HCT116 (cell line): ENCODE measurements around the gene RFX2. TPM values are rescaled to one million over a fixed set of nuclear protein-coding genes. Genes with fewer than 3 reads are reported as not detected.

Experiments used
- ATAC-seq: fragments of 200-7000 bp; cut with Tn5 transposase; 2 replicates; pipeline ENCODE4 v1.9.1; 2020; ENCODE audit warnings: mild to moderate bottlenecking, moderate library complexity
- BruUV-seq: library from RNA; stranded (reverse); fragments of 400-500 nt; replicated peaks from 2 replicates; lab custom pipeline; 2021; lab: Mats Ljungman, UMichigan
- CTCF ChIA-PET: fragments of 300-600 bp; sonication (Branson Sonifier 250); formaldehyde crosslinking; loops from one replicate; lab custom pipeline; 2021; ENCODE audit warnings: antibody characterized with exemption; lab: Charles Lee
- POLR2A ChIA-PET: fragments of 300-600, 350-600 bp; sonication (Branson Sonifier 250); formaldehyde crosslinking; loops from one replicate; lab custom pipeline; 2021; ENCODE audit warnings: antibody characterized with exemption; lab: Charles Lee
- RAD21 ChIA-PET, 2 experiments: fragments of 300-600 bp; sonication (Branson Sonifier 250); formaldehyde crosslinking; loops; one replicate each; lab custom pipeline; 2023; ENCODE audit warnings: low total read pairs in 2 of 2; ENCODE audit not compliant: uncharacterized antibody in 2 of 2, unreplicated experiment in 2 of 2, low non-redundant PET in 1 of 2; lab: Charles Lee
- DNase-seq: peaks from one replicate; pipeline ENCODE4 v3.0.0-alpha.2; 2010; ENCODE audit warnings: low read depth, low spot score
- H2AFZ ChIP-seq: fragments of 200-600 bp; shearing (Covaris generic), sonication (generic); 2 replicates; pipeline ENCODE4 v1.6.1; 2017; ENCODE audit warnings: low read depth, mixed run types, mixed read lengths, antibody characterized with exemption, low read length; ENCODE audit not compliant: poor library complexity, severe bottlenecking
- H3K27ac ChIP-seq: 2 replicates; pipeline ENCODE4 v1.5.1; 2012; ENCODE audit warnings: low read depth, low read length
- H3K27me3 ChIP-seq: fragments of 200-600 bp; sonication (generic); 2 replicates; pipeline ENCODE4 v1.6.1; 2016; ENCODE audit warnings: mixed run types, low read length, mixed read lengths; ENCODE audit not compliant: insufficient read depth
- H3K36me3 ChIP-seq, 2 experiments: fragments of 200-500 bp in 1 of 2; fragments of 200-600 bp in 1 of 2; sonication (Bioruptor generic) in 1 of 2; sonication (generic) in 1 of 2; 2 replicates each; pipeline versions ENCODE4 v1.5.1 to v1.6.1; 2014 to 2016; ENCODE audit warnings: low read length in 2 of 2, inconsistent platforms in 1 of 2, mixed read lengths in 1 of 2, mixed run types in 1 of 2; ENCODE audit not compliant: insufficient read depth in 2 of 2, control insufficient read depth in 1 of 2
- H3K4me1 ChIP-seq, 2 experiments: fragments of 200-600 bp in 1 of 2; sonication (generic) in 1 of 2; 2 replicates each; pipeline versions ENCODE4 v1.5.1 to v1.6.1; 2012 to 2017; ENCODE audit warnings: low read length in 2 of 2, inconsistent platforms in 1 of 2, mild to moderate bottlenecking in 1 of 2, mixed read lengths in 1 of 2, mixed run types in 1 of 2, moderate library complexity in 1 of 2; ENCODE audit not compliant: insufficient read depth in 2 of 2, control insufficient read depth in 1 of 2
- H3K4me2 ChIP-seq: fragments of 200-600 bp; sonication (generic); 2 replicates; pipeline ENCODE4 v1.6.1; 2017; ENCODE audit warnings: mixed run types, low read length, mixed read lengths
- H3K4me3 ChIP-seq, 2 experiments: fragments of 200-600 bp in 1 of 2; sonication (generic) in 1 of 2; replicated peaks in 1 of 2; 2 replicates each; pipeline ENCODE4 v1.5.1; 2011 to 2016; ENCODE audit warnings: low read length in 2 of 2, control low read depth in 1 of 2, low read depth in 1 of 2, mild to moderate bottlenecking in 1 of 2, mixed read lengths in 1 of 2, mixed run types in 1 of 2
- H3K79me2 ChIP-seq: fragments of 200-600 bp; sonication (generic); 2 replicates; pipeline ENCODE4 v1.6.1; 2017; ENCODE audit warnings: mild to moderate bottlenecking, mixed run types, low read length, moderate library complexity, mixed read lengths; ENCODE audit not compliant: insufficient read depth
- H3K9ac ChIP-seq: fragments of 200-600 bp; sonication (generic); 2 replicates; pipeline ENCODE4 v1.6.1; 2016; ENCODE audit warnings: low read length, mixed read lengths
- H3K9me2 ChIP-seq: fragments of 200-600 bp; sonication (generic), shearing (Covaris generic); 2 replicates; pipeline ENCODE4 v1.6.1; 2017; ENCODE audit warnings: mixed run types, mild to moderate bottlenecking, moderate library complexity; ENCODE audit not compliant: insufficient read depth
- H3K9me3 ChIP-seq, 2 experiments: fragments of 200-500 bp in 1 of 2; fragments of 200-600 bp in 1 of 2; sonication (Bioruptor generic) in 1 of 2; sonication (generic) in 1 of 2; 2 replicates each; pipeline ENCODE4 v1.6.1; 2014 to 2017; ENCODE audit warnings: low read length in 2 of 2, mixed read lengths in 2 of 2, inconsistent platforms in 1 of 2, low read depth in 1 of 2, mild to moderate bottlenecking in 1 of 2, mixed run types in 1 of 2, moderate library complexity in 1 of 2; ENCODE audit not compliant: control insufficient read depth in 1 of 2, insufficient read depth in 1 of 2
- H4K20me1 ChIP-seq: fragments of 200-600 bp; sonication (generic), shearing (Covaris generic); 2 replicates; pipeline ENCODE4 v1.6.1; 2017; ENCODE audit warnings: mixed run types, mild to moderate bottlenecking, moderate library complexity; ENCODE audit not compliant: insufficient read depth
- CBX3 ChIP-seq: IDR thresholded peaks from 2 replicates; pipeline ENCODE4 v1.6.1; 2012; ENCODE audit warnings: low read depth
- CEBPB ChIP-seq: IDR thresholded peaks from 2 replicates; pipeline ENCODE4 v1.6.1; 2012; ENCODE audit warnings: low read depth
- CTCF ChIP-seq, 3 experiments: fragments of 200-600 bp in 1 of 3; sonication (generic) in 1 of 3; IDR thresholded peaks in 2 of 3; conservative IDR thresholded peaks in 1 of 3; 2 replicates each; pipeline ENCODE4 v1.5.1; 2012 to 2017; ENCODE audit warnings: low read depth in 2 of 3, low read length in 2 of 3, antibody characterized with exemption in 1 of 3, borderline replicate concordance in 1 of 3, control low read depth in 1 of 3, mild to moderate bottlenecking in 1 of 3, mixed read lengths in 1 of 3, mixed run types in 1 of 3, moderate library complexity in 1 of 3; ENCODE audit not compliant: insufficient read depth in 1 of 3
- EZH2phosphoT487 ChIP-seq: fragments of 200-600 bp; IDR thresholded peaks from 2 replicates; pipeline ENCODE4 v1.6.1; 2018; ENCODE audit warnings: antibody characterized with exemption, borderline replicate concordance
- FOSL1 ChIP-seq: IDR thresholded peaks from 2 replicates; pipeline ENCODE4 v1.6.1; 2012; ENCODE audit warnings: low read depth
- JUND ChIP-seq: IDR thresholded peaks from 2 replicates; pipeline ENCODE4 v1.6.1; 2012
- POLR2A ChIP-seq: IDR thresholded peaks from 2 replicates; pipeline ENCODE4 v1.7.0; 2011; ENCODE audit warnings: borderline replicate concordance; ENCODE audit not compliant: insufficient read depth, insufficient read length; ENCODE audit errors: extremely low read depth
- POLR2AphosphoS5 ChIP-seq: IDR thresholded peaks from 2 replicates; pipeline ENCODE4 v1.6.1; 2011; ENCODE audit warnings: mild to moderate bottlenecking, low read depth, low read length, moderate library complexity
- RAD21 ChIP-seq: IDR thresholded peaks from 2 replicates; pipeline ENCODE4 v1.6.1; 2012; ENCODE audit warnings: low read depth, mild to moderate bottlenecking
- SP1 ChIP-seq: IDR thresholded peaks from 2 replicates; pipeline ENCODE4 v1.6.1; 2012; ENCODE audit warnings: low read depth
- SRF ChIP-seq: IDR thresholded peaks from 2 replicates; pipeline ENCODE4 v1.6.1; 2012; ENCODE audit warnings: low read depth
- intact Hi-C: fragments of 100-400 bp; cut with micrococcal nuclease; formaldehyde crosslinking; loops from 2 replicates; pipeline ENCODE4 v1.10.0; 2022
- total RNA-seq: library from RNA; stranded (reverse); gene quantifications from one replicate; pipeline ENCODE4 v1.2.1, GENCODE V29; 2021; ENCODE audit not compliant: unreplicated experiment
- TF ChIP-seq, protein P1 (sequence below): IDR thresholded peaks from 2 replicates; pipeline ENCODE4 v1.6.1; 2011; ENCODE audit warnings: mild to moderate bottlenecking, low read length, moderate library complexity; ENCODE audit not compliant: insufficient replicate concordance; ENCODE audit errors: extremely low read depth
- TF ChIP-seq, protein P2 (sequence below): IDR thresholded peaks from 2 replicates; pipeline ENCODE4 v1.6.1; 2012; ENCODE audit warnings: low read depth

The RFX2 gene
- total RNA-seq, 1 experiment from 2014 or later: 13.7 TPM

DNA sequence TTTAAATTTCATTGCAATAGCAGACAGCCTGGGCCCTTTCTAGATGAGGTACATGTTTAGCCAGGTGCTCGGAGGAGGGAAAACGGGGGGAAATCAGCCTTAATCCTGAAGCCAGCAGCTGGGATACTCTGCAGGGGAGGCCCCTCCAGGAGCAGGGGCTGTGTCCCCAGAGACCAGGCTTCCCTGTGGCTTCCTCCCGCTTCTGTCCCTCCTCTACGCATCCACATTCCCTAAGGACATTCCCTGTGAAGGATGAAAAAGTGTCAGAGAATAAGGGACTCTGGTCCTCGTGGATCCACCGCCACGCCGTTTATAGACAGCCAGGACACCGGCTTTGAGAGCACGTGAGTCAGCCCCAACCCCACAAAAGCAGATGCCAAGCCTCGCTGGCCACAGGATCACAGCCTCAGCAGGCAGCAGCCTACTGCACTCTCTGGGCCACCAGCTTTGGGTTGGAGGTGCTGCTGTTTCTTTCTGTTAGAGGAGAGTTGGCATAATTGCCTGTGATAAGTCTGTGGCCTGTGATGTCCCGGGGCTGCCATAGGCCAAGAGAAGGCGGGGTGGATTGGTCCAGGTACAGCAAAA lies 95.7 kb downstream of the RFX2 start (continued):
- no peak for TF ChIP-seq CTCF (IDR thresholded peaks at IDR 0.05 in 2 of 3, conservative IDR thresholded peaks at IDR 0.05 in 1 of 3; ENCODE audit: borderline replicate concordance in 1 of 3, insufficient read depth in 1 of 3, low read depth in 2 of 3, low read length in 2 of 3)

GRCh38 chr19:6012426-6013170 lies 97.7 kb downstream of the RFX2 start:
- Histone ChIP-seq H3K4me1 (no peaks in the 10 kb centered on the region), H3K36me3 (no peaks in the 10 kb centered on the region), H3K4me2 (no peak overlapping the region), H3K4me3 (no peak overlapping the region), H3K9me3 (no peaks in the 10 kb centered on the region), H3K9ac (no peak overlapping the region), H3K9me2 (no peaks in the 10 kb centered on the region), H3K79me2 (no peaks in the 10 kb centered on the region), H3K27ac (no peak overlapping the region), H2AFZ (no peak overlapping the region), H4K20me1 (no peaks in the 10 kb centered on the region), H3K27me3 (no peaks in the 10 kb centered on the region)
- ChIA-PET CTCF (interaction anchor here (0.7 to 1.2 kb wide), 2 partner anchors 9 to 209 kb away, joined by 3 to 5 read pairs; no protein-coding TSS in a partner anchor), RAD21 (no interaction called here), POLR2A (no interaction called here)
- no peak for ATAC-seq
- intact Hi-C loops: no loop called here
- BruUV-seq: no TSS peak
- DNase-seq: no peak
- TF ChIP-seq EZH2phosphoT487: no peak
- no peak for TF ChIP-seq JUND
- no peak for TF ChIP-seq CBX3
- TF ChIP-seq SRF: no peak
- TF ChIP-seq CTCF (IDR thresholded peaks at IDR 0.05 in 2 of 3, conservative IDR thresholded peaks at IDR 0.05 in 1 of 3; ENCODE audit: borderline replicate concordance in 1 of 3, insufficient read depth in 1 of 3, low read depth in 2 of 3, low read length in 2 of 3): no peak
- TF ChIP-seq CEBPB: no peak
- no peak for TF ChIP-seq SP1
- no peak for TF ChIP-seq RAD21
- no peak for TF ChIP-seq POLR2A
- TF ChIP-seq, protein P1, sequence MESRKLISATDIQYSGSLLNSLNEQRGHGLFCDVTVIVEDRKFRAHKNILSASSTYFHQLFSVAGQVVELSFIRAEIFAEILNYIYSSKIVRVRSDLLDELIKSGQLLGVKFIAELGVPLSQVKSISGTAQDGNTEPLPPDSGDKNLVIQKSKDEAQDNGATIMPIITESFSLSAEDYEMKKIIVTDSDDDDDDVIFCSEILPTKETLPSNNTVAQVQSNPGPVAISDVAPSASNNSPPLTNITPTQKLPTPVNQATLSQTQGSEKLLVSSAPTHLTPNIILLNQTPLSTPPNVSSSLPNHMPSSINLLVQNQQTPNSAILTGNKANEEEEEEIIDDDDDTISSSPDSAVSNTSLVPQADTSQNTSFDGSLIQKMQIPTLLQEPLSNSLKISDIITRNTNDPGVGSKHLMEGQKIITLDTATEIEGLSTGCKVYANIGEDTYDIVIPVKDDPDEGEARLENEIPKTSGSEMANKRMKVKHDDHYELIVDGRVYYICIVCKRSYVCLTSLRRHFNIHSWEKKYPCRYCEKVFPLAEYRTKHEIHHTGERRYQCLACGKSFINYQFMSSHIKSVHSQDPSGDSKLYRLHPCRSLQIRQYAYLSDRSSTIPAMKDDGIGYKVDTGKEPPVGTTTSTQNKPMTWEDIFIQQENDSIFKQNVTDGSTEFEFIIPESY: no peak
- no peak for TF ChIP-seq FOSL1
- no peak for TF ChIP-seq POLR2AphosphoS5
- TF ChIP-seq, protein P2, sequence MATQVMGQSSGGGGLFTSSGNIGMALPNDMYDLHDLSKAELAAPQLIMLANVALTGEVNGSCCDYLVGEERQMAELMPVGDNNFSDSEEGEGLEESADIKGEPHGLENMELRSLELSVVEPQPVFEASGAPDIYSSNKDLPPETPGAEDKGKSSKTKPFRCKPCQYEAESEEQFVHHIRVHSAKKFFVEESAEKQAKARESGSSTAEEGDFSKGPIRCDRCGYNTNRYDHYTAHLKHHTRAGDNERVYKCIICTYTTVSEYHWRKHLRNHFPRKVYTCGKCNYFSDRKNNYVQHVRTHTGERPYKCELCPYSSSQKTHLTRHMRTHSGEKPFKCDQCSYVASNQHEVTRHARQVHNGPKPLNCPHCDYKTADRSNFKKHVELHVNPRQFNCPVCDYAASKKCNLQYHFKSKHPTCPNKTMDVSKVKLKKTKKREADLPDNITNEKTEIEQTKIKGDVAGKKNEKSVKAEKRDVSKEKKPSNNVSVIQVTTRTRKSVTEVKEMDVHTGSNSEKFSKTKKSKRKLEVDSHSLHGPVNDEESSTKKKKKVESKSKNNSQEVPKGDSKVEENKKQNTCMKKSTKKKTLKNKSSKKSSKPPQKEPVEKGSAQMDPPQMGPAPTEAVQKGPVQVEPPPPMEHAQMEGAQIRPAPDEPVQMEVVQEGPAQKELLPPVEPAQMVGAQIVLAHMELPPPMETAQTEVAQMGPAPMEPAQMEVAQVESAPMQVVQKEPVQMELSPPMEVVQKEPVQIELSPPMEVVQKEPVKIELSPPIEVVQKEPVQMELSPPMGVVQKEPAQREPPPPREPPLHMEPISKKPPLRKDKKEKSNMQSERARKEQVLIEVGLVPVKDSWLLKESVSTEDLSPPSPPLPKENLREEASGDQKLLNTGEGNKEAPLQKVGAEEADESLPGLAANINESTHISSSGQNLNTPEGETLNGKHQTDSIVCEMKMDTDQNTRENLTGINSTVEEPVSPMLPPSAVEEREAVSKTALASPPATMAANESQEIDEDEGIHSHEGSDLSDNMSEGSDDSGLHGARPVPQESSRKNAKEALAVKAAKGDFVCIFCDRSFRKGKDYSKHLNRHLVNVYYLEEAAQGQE: no peak
